Body of pancreas (tissue), 4 donors: ENCODE measurements around the gene ZFHX3.

ENCODE experiments used
- CTCF ChIP-seq, 7 experiments: fragments of 450-650 bp in 4 of 7; fragments of 200-600 bp in 3 of 7; sonication (generic) in 3 of 7; IDR thresholded peaks; one replicate each; pipeline ENCODE4 v1.5.1; 2016 to 2019; ENCODE audit warnings: antibody characterized with exemption in 7 of 7
- POLR2A ChIP-seq, 3 donors: fragments of 450-650 bp; IDR thresholded peaks; one replicate each; pipeline ENCODE4 v1.6.1; 2016; ENCODE audit warnings: antibody characterized with exemption in 3 of 3, mild to moderate bottlenecking in 2 of 3

DNA sequence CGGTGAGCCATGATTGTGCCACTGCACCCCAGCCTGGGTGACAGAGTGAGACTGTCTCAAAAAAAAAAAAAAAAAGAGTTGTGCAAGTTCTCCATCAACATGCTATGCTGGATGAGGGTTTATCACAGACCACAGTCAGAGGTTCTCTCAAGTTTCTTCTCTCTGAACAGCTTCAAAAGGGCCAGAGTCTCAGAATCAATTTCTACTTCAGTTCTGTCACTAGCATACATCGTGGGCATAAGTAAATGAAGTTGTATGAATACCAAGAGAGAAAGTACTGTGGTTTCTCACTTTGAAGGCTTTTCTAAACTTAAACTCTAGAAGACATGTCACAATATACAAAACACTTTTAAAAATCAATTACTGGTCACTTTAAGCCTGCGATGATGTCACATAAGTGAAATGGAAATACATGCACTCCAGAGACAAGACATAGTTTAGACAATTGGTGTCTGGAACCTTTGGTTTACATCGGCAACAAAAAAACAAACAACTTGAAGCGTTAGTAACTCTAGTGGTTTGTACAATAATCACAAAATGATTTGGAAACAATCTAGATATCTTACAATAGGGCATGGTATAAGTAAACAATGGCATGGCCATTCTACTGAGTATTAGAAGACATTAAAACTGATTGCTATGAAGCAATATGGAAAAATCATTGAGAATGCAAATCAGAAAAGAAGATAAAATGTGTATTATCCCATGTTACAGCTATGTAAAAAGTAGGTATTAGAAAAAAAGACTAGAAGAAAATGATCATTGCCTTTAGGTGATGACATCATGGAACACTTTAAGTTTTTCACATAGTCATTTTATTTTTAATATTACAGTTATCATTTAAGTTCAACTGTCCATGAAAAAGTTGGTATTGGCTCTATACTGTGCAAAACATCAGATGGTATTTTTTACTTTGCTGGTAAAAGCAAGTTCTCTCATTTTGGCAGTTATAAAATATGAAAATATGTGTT, 232.3 kb downstream of the ZFHX3 start:
- TF ChIP-seq CTCF (IDR thresholded peaks at IDR 0.05) (no peak), POLR2A (IDR thresholded peaks at IDR 0.05) (no peak)
